HG03457 (cell line): ENCODE data around the gene KIAA1614.

ENCODE experiments used
- ATAC-seq: cut with Tn5 transposase; IDR thresholded peaks from one replicate; pipeline ENCODE4 v1.9.1; 2021; ENCODE audit warnings: moderate number of reproducible peaks; ENCODE audit not compliant: unreplicated experiment

The KIAA1614 gene

DNA sequence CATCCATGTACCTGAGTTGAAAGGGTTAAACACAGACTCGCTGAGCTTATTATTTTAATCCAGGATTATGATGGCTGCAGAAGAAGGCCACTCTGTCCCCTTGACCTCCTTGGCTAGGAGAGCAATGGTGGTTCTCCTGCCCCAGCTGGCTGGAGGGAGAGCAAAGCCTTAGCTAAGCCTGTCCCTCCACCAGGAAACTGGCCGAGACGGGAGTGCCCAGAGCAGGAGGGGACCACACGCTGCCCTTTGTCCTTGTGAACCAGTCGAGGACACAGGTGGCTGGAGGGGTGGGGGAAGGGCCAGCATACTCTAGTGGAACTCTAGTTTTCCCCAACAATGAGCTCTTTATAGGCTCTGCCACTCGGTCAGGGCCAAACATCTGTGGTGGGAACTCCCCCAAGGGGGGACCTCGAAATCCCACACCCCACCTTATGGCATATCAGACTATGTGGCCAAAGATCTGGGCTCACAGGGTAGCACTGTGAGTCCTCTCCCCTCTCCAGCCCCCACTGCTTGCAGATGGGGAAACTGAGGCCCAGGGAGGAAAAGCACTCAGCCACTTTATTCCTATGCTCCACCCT lies 12.9 kb downstream of the KIAA1614 start:
- ATAC-seq: no peak

DNA sequence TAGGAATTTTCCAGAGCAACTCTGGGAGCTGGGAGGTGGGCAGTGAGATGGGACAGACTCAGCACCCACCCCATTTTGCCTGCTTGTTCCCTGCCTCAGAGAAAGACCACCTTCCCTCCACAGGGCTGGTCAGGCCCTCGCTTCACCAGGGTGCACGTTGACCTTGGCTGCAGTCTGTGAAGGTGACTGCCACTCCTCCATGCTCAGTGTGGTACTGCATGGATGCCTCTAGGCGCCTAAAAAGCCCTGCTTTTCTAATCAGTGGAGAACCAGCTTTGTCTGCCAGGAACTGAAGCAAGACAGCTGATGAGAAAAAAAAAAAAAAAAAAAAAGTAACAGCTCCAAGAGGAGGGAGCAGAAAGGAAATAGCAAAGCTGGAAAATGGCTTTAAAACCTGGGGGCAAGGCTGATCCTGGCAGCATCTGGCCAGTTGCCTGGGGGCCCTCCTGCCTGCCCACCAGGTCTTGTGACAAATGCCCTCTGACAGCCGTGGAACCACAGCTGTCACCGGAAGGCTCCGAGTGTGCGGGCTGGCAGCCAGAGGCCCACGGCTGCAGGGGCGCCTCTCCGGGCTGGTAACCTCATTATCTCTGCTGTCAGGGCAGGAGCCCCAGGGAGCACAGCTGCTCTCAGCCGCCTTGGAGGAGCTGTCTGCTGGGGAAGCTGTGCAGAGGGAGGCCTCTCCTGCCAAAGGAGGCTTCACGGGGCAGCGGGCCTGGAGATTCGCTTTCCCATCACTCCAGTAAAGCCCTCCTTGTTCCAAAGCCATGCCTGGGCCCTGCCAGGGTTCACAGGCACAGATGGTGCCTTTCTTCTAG lies 13.7 kb downstream of the KIAA1614 start:
- no peak for ATAC-seq

DNA sequence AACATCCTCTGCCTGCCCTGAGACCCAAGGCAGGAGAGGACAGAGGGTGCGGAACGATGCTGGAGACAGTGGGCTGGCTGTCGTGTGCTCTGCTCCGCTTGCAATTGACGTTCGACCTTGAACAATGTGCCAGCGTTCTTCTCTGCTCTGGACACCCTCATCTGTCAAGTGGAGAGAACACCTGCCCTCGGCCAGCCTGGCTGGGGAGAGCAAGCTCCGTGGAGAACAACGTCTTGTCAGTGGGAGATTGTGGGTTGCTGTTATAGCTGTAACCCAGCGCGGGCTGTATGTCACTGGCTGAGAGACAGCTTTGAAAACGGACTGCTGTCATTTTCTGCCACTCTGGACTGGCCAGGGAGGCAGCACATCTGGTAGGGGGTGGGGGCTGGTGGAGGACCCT lies 14.7 kb downstream of the KIAA1614 start:
- ATAC-seq: no peak

DNA sequence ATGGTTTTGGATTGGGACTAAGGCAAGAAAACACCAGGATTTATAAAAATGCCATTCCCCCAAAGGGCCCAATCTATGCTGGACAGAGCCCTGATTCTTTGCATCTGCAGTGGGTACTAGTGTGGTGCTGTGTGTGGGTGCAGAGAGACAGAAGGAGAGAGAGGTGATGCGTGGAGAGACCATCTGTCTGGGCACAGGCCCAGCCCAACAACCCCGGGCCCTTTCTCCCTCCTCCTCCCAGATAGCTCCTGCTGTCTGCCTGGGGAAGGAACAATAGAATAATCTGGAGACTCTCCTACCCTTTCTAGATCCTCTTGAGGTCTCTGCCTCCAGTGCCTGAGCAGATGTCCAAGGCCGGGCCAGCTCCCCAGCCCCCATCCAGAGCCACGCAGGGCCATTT lies 15.1 kb downstream of the KIAA1614 start:
- no peak for ATAC-seq

DNA sequence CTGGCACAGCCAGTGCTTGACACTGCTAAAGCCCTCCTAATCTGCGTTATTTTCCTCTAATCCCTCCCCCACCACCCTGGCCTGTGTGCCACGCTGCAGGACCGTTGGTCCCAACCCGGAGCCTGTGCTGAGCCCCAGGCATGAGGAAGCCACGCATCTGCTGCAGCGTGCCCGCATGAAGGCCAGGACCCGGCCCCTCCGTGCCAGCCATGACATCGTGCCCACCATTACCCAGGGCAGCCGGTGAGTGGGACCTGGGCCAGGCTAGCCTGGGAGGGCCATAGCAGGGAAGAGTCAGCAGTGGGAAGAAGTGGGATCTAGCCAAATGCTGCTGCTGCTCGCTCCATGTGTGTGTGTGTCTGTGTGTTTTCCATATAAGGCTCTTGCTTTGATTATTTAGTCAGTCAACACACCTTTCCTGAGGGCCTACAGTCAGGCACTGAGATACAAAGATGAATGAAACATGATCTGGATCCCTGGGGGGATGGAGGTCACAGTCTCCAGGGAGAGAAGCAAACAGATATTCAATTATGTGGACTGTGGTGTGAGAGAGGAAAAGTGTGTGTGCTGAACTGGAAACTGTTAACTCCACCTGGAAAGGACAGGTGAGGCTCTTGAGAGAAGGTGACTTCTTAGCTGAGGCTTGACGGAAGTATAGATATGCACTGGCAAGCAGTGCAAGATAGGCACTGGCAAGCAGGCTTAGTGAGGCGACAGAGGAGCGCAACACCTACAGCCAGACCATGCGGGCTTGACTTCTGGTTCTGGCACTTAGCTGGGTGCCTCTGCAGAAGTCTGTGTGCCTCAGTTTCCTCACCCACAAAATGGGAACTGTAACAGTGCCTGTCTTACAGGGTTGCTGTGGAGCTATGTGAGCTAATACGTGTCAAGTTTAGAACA lies 15.9 kb downstream of the KIAA1614 start:
- ATAC-seq: no peak

DNA sequence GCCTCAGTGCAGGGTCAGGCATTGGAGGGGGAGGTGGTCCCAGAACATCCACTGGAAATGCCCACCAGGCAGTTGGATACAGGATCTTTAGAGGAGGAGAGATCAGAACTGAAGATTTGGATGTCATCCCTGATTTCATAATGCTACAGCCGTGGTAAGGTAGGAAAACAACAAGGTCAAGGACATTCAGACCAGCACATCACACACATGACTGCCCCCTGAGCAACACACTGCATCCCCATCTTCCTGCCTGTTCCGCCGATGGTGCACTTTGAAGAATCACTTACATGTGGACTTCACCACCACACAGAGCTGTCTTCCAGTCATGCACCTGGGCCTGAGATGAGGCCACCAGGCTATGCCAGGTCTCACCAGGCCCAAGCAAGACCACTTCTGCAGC lies 16.7 kb downstream of the KIAA1614 start:
- no peak for ATAC-seq

DNA sequence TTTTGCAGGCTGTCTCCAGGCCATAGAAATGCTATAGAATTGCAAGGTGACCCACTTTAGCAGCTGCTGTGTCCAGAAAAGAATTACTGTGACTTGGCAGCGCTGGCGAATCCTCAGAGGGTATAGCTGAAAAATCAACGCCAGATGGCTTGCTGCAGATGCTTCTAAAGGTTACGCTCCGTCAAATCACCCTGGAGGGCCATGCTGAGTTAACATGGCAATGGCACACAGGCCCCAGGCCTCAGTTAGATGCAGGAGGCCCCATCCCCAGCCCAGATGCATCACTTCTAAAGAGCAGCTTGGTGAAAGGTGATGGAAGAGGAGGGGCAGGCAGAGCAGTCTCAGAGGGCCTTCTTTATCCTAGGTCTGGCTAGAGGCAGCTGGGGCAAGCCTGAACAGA lies 18.0 kb downstream of the KIAA1614 start:
- no peak for ATAC-seq

DNA sequence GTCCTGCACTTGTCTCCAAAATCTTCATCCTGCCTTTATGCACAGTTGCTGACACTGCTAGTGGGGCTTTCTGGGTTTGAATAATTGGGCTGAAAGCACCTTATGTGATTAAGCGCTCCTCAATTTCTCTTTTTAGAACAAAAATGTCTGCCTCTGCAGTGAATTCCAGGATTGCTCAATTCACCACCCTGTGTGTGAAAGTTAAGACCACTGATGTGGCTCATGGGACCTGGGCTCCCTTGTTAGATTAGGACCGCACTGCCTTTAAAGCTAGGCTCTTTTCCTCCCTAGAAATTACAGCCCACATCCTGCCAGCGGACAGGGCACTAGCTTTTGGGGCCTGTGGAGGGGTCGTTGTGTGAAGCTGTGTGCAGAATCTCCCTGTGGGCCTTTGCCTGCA lies 18.8 kb downstream of the KIAA1614 start:
- no peak for ATAC-seq

DNA sequence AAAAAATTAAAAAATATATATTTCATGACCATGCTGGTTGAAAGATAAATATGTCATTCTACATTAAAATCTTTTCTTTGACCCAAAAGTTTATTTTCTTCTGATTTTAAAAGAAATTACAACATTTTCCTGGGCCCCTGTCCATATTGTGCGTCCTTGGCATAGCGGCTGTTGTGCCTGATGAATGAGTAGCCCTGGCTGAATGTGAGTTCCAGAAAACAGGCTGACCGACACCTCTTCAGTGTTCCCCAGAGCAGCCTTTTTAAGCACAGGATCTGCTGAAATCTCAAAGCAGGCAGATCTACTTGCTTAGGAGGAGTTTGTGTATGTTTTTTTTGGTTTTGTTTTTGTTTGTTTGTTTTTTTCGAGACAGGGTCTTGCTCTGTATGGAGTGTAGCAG lies 19.7 kb downstream of the KIAA1614 start:
- no peak for ATAC-seq

DNA sequence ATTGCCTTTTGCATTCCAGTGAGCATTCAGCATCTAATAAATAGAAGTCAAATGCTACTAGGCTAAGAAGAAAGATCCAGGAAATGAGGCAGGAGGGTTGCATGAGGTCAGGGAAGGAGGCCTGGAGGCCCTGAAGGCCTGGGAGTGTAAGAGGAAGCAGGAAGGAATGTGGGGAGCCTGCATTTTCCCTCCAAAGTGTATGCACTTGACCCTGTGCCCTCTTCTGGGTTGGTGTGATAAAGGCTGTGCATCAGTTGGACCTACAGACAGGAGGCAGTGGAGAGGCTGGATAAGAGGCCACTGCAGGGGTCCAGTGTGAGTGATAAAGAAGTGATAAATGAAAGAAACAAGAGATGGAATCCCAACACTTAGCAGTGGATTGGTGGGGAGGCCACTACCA lies 20.4 kb downstream of the KIAA1614 start:
- no peak for ATAC-seq

DNA sequence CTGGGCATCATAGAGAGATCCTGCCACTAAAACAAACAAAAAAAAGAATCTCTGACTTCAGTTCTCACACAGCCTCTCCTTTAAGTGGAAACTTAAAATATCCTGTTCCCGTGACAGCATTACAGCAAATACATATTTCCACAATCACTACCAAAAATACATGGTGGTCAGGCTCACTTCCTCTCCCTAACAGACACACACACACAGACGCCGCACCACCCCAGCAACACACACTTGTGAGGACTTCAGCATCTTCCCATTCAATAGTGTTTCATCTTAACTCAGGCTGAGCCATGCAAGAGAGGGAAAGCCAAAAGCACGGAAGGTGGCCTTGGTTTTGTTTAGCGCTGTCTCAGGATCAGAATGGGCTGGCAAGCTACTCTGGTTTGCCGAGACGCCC lies 21.9 kb downstream of the KIAA1614 start:
- no peak for ATAC-seq

DNA sequence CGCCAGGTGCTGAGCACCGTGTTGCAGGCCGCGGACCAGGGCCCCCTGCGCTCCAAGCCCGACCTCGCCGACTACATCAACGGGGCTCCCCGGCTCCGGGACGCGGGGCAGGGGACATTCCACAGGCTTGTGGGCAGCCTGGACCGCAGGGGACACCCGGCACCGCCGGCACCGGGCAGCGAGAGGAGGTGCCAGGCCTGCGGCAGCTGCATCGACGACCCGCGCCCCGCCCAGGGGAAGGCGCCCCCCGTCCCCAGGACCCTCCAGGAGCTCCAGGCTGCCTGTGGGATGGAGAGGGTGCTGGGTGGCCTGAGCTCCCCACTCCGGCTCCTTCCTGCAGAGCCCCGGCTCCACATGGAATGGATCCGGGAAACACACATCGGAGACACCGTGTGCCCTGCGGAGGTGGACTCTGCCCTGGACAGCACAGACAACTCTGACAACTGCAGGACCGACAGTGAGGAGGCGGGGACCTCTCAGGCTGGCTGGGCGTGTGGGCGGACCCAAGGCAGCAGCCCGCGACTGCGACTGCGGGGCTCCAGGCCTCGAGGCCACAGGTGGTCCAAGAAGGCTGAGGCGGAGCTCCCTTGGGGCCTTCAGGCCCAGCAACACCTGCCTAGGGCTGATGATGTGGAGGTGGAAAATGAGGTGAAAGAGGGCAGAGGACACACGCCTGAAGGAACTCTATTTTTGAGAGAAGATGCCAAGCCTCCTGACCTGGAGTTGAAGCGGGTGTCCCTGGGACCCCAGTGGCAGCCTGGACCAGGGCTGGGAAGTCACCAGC lies 22.8 kb downstream of the KIAA1614 start:
- ATAC-seq: no peak

DNA sequence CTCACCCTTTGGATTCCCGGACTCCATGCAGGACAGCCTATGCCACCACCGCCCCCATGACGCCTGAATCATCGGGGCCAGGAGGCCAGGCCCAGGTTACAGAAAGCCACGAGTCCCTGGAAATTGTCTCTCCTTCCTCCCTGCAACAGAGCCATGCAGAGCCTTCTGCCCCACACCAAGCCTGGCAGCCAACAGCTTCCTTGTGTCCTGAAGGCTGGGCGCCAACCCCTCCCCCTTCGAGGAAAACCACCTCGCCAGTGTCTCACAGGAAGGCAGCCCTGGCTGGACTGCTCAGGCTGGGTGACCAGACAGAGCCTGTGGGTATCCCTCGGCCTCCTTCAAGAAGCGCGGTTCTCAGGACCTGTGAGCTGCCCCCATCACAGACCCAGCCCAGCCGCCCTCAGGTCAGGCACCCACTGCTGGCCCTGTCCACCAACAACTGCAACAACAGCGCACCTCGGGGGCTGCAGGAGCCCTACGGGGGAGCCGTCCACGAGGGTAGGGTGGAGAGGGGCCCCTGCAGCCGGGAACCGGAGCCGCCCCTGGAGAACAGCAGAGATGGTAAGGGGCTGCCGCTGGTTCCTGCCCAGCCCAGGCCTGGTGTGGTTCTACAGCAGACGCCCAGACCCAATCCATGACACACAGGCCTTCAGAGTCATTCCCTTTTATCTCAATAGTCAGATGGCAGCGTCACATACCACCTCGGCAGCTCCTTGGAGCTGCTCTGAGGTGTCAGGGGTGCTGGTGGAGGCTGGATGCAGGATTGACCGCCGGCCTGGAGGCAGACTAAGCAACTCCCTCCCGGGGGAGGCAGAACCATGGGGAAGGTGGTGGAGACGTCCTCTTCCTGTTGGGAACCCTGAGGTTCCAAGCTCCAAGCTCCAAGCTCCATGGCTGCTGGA lies 23.7 kb downstream of the KIAA1614 start:
- ATAC-seq: no peak

DNA sequence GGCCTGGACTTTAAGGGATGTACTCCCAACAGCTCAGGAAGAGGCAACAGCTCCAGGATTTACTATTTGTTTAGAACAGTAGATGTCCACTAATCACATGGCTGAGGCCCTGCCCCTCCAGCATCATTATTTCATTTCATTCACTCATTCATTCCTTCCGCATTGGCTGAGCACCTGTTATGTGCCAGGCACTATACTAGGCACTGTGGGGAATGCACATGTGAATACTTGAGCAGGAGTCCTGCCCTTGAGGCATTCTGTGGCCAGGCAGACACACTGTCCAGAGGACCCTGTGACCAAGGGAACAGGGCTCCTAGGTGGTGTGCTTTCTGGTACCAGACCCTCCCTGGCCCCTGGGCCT lies 24.3 kb downstream of the KIAA1614 start:
- ATAC-seq: no peak

DNA sequence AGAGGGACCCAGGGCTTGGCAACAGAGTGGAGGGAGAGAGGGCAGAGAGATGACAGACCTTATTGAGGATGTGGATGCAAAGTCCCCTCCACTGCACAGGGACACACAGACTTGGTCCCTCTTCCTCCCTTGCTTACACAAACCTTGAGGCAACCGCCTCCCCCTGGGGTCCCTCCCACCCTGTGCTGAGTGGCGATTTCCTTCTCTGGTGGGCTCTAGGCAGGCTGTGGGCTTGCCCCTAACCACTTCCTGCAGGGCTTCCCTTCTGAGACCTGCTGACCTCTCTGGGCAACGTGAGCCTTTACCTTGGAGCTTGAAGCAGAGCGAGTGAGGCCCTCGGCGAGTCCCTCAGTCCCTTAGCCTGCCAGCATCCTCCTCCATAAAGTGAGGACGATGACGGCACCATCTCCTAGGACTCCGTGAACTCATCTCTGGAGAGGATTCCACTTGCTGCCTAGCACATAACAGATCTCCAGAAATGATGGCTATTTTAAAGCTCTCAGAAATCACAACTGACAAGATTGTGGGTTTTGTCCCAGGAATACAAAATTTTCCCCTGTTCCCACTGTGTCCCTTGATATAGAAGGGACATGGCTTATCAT lies 25.0 kb downstream of the KIAA1614 start:
- ATAC-seq: no peak

DNA sequence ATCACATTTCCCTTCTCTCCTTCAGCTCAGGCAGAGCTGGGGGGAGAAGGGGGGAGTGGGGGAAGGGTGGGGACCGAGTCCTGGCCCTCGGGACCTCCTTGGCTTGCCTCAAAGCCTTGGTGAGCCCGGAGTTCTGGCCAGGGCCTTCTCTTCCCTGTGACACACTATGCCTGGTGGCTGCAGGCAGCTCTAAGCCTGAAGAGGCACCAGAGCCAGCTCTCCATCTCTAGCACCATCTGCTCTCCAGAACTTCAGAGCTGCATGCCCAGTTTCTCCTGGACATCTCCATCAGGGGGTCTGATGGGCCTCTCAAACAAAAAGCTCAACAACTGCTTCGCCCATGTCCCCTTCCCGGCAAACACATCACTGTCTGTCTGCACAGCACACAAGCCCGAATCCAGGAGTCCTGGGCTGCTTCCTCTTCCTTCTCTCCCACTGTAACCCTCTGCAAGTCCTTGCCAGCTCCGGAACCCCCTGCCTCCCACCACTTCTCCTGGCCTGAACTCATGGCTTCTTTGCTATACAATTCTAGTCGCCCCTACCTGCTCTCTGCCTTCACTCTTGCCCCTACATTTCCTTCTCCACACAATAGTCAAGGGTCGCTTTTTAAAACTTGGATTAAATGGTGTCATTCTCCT lies 26.5 kb downstream of the KIAA1614 start:
- ATAC-seq: no peak

DNA sequence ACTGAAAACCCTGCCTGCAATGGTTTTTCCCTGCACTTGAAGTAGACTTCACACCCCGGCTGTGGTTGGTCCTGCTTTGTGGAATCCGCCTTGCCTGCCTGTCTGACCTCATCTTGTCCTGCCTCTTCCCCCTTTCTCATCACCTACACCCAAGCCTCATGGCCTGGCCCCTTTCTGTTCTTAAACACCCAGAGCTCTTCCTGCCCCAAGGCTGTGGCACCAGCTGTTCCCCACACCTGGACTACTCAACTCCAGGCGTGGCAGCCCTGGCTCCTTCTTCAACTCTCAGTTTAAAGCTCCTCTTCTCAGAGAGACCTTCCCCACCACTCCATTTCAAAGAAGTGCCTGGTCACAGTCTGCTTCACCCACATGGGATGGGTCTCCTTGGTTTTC lies 27.0 kb downstream of the KIAA1614 start:
- ATAC-seq: no peak

DNA sequence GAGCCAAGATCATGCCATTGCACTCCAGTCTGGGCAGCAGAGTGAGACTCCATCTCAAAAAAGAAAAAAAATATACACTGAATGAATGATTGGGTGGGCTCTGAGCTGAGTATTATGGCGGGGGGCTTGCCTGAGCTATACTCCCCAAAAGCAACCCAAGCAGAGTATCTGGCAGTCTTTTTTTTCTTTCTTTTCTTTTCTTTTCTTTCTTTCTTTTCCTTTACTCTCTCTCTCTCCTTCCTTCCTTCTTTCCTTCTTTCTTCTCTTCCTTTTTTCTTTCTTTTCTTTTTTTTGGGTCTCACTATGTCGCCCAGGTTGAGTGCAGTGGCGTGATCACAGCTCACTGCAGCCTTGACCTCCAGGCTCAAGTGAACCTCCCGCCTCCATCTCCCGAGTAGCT lies 27.7 kb downstream of the KIAA1614 start:
- no peak for ATAC-seq
